H9 (cell line): ENCODE results near the gene SCFD2. TPM values are rescaled to one million over a fixed set of nuclear protein-coding genes. Genes with fewer than 3 reads are reported as not detected.

ENCODE experiments used
- DNase-seq: peaks from one replicate; pipeline ENCODE4 v3.0.0-alpha.2; 2017
- H2AFZ ChIP-seq: one replicate; pipeline ENCODE4 v1.6.1; 2013; ENCODE audit warnings: mild to moderate bottlenecking, low read length, control low read depth, moderate library complexity
- H2AK5ac ChIP-seq: 2 replicates; pipeline ENCODE4 v1.6.1; 2013; ENCODE audit warnings: low read length, control low read depth, mixed read lengths; ENCODE audit not compliant: insufficient read length
- H2BK120ac ChIP-seq: one replicate; pipeline ENCODE4 v1.6.1; 2013; ENCODE audit warnings: low read depth, mild to moderate bottlenecking, low read length, control low read depth, inconsistent platforms; ENCODE audit not compliant: poor library complexity, severe bottlenecking
- H2BK12ac ChIP-seq: 2 replicates; pipeline ENCODE4 v1.6.1; 2013; ENCODE audit warnings: low read length, control low read depth, mixed read lengths, low read depth; ENCODE audit not compliant: insufficient read length
- H2BK15ac ChIP-seq: 2 replicates; pipeline ENCODE4 v1.6.1; 2013; ENCODE audit warnings: low read depth, low read length, control low read depth
- H2BK20ac ChIP-seq: one replicate; pipeline ENCODE4 v1.6.1; 2013; ENCODE audit warnings: low read depth, mild to moderate bottlenecking, low read length, control low read depth, inconsistent platforms; ENCODE audit not compliant: poor library complexity, severe bottlenecking
- H2BK5ac ChIP-seq: 2 replicates; pipeline ENCODE4 v1.6.1; 2013; ENCODE audit warnings: low read length, control low read depth, mixed read lengths; ENCODE audit not compliant: insufficient read length
- H3K14ac ChIP-seq: 2 replicates; pipeline ENCODE4 v1.6.1; 2013; ENCODE audit warnings: low read length, control low read depth; ENCODE audit not compliant: insufficient read depth
- H3K18ac ChIP-seq: 2 replicates; pipeline ENCODE4 v1.6.1; 2013; ENCODE audit warnings: low read depth, mild to moderate bottlenecking, mixed read lengths, low read length, control low read depth; ENCODE audit not compliant: insufficient read length
- H3K23ac ChIP-seq: 2 replicates; pipeline ENCODE4 v1.6.1; 2013; ENCODE audit warnings: low read length, control low read depth, mixed read lengths, low read depth; ENCODE audit not compliant: insufficient read length
- H3K23me2 ChIP-seq: 2 replicates; pipeline ENCODE4 v1.6.1; 2013; ENCODE audit warnings: low read depth, mild to moderate bottlenecking, mixed read lengths, low read length, control low read depth; ENCODE audit not compliant: insufficient read length, poor library complexity, severe bottlenecking
- H3K27ac ChIP-seq: 2 replicates; pipeline ENCODE4 v1.5.1; 2013; ENCODE audit warnings: low read length, control low read depth, mixed read lengths, low read depth; ENCODE audit not compliant: insufficient read length
- H3K27me3 ChIP-seq: 2 replicates; pipeline ENCODE4 v1.6.1; 2013; ENCODE audit warnings: low read length, control low read depth, inconsistent platforms; ENCODE audit not compliant: insufficient read depth
- H3K4ac ChIP-seq: 2 replicates; pipeline ENCODE4 v1.6.1; 2013; ENCODE audit warnings: low read depth, mild to moderate bottlenecking, control low read depth, inconsistent platforms, low read length, moderate library complexity
- H3K4me1 ChIP-seq: 2 replicates; pipeline ENCODE4 v1.6.1; 2013; ENCODE audit warnings: low read length, control low read depth, inconsistent platforms; ENCODE audit not compliant: insufficient read depth
- H3K4me2 ChIP-seq: 2 replicates; pipeline ENCODE4 v1.6.1; 2013; ENCODE audit warnings: low read length, control low read depth, mixed read lengths; ENCODE audit not compliant: insufficient read length, insufficient read depth
- H3K56ac ChIP-seq: 2 replicates; pipeline ENCODE4 v1.6.1; 2013; ENCODE audit warnings: low read depth, mild to moderate bottlenecking, mixed read lengths, low read length, control low read depth; ENCODE audit not compliant: insufficient read length
- H3K79me1 ChIP-seq: 2 replicates; pipeline ENCODE4 v1.6.1; 2013; ENCODE audit warnings: low read depth, mild to moderate bottlenecking, moderate library complexity, low read length, control low read depth, inconsistent platforms; ENCODE audit not compliant: insufficient read depth, poor library complexity, severe bottlenecking
- H3K79me2 ChIP-seq: 2 replicates; pipeline ENCODE4 v1.6.1; 2013; ENCODE audit warnings: low read length, control low read depth, inconsistent platforms; ENCODE audit not compliant: insufficient read depth
- H3K9ac ChIP-seq: 2 replicates; pipeline ENCODE4 v1.6.1; 2013; ENCODE audit warnings: low read length, control low read depth, mixed read lengths; ENCODE audit not compliant: insufficient read length; ENCODE audit errors: extremely low read depth
- H3K9me3 ChIP-seq: one replicate; pipeline ENCODE4 v1.6.1; 2013; ENCODE audit warnings: low read depth, low read length, inconsistent platforms; ENCODE audit not compliant: control insufficient read depth
- H3T11ph ChIP-seq: one replicate; pipeline ENCODE4 v1.6.1; 2013; ENCODE audit warnings: mild to moderate bottlenecking, low read length, control low read depth, inconsistent platforms
- H4K20me1 ChIP-seq: one replicate; pipeline ENCODE4 v1.6.1; 2013; ENCODE audit not compliant: control insufficient read depth, insufficient read length, insufficient read depth
- H4K5ac ChIP-seq: 2 replicates; pipeline ENCODE4 v1.6.1; 2013; ENCODE audit warnings: low read depth, mild to moderate bottlenecking, mixed read lengths, low read length, control low read depth; ENCODE audit not compliant: insufficient read length
- H4K8ac ChIP-seq: replicated peaks from 2 replicates; pipeline ENCODE4 v1.6.1; 2013; ENCODE audit warnings: low read length, control low read depth, mixed read lengths, low read depth; ENCODE audit not compliant: insufficient read length
- H4K91ac ChIP-seq: 2 replicates; pipeline ENCODE4 v1.6.1; 2013; ENCODE audit warnings: low read depth, mild to moderate bottlenecking, moderate library complexity, mixed read lengths, low read length, control low read depth; ENCODE audit not compliant: insufficient read length
- H3K27ac Mint-ChIP-seq, 3 experiments: 2 replicates in 2 of 3; 3 replicates in 1 of 3; pipeline ENCODE4 v1.8.0; 2020 to 2021; ENCODE audit warnings: mixed read lengths in 3 of 3, mild to moderate bottlenecking in 1 of 3, moderate library complexity in 1 of 3
- H3K27me3 Mint-ChIP-seq: 2 replicates; pipeline ENCODE4 v1.8.0; 2021; ENCODE audit warnings: low read depth, mild to moderate bottlenecking, moderate library complexity, mixed read lengths
- H3K36me3 Mint-ChIP-seq, 3 experiments: 2 replicates in 2 of 3; 3 replicates in 1 of 3; pipeline ENCODE4 v1.8.0; 2020 to 2021; ENCODE audit warnings: low read depth in 3 of 3, mixed read lengths in 3 of 3; ENCODE audit not compliant: insufficient read depth in 1 of 3
- H3K4me1 Mint-ChIP-seq, 2 experiments: 2 replicates each; pipeline ENCODE4 v1.8.0; 2020; ENCODE audit warnings: mixed read lengths in 2 of 2
- H3K4me3 Mint-ChIP-seq, 2 experiments: 2 replicates in 1 of 2; 3 replicates in 1 of 2; pipeline ENCODE4 v1.8.0; 2020 to 2021; ENCODE audit warnings: mild to moderate bottlenecking in 2 of 2, mixed read lengths in 2 of 2, moderate library complexity in 1 of 2
- H3K9me3 Mint-ChIP-seq, 2 experiments: 2 replicates in 1 of 2; 3 replicates in 1 of 2; pipeline ENCODE4 v1.8.0; 2020; ENCODE audit warnings: mild to moderate bottlenecking in 2 of 2, mixed read lengths in 2 of 2, moderate library complexity in 1 of 2
- WGBS: extraction: QIAGEN DNeasy Blood & Tissue Kit; methylation state at CpG from one replicate; pipeline ENCODE4 v1.1.7; 2013; ENCODE audit warnings: missing lambda C conversion rate, low lambda C conversion rate, mixed read lengths; ENCODE audit not compliant: insufficient read length; ENCODE audit errors: extremely low coverage; 5-methylcytosine and 5-hydroxymethylcytosine counted together
- total RNA-seq: library from RNA; stranded (reverse); gene quantifications from 2 replicates; pipeline ENCODE4 v1.2.1, GENCODE V29; 2021
- TF ChIP-seq, protein P1 (sequence below): fragments of 200-600 bp; sonication (generic); conservative IDR thresholded peaks from 3 replicates; pipeline ENCODE4 v1.8.0; 2021; ENCODE audit warnings: antibody characterized with exemption, mild to moderate bottlenecking

Gene SCFD2
- total RNA-seq, 1 experiment from 2014 or later: 10.1 TPM

DNA sequence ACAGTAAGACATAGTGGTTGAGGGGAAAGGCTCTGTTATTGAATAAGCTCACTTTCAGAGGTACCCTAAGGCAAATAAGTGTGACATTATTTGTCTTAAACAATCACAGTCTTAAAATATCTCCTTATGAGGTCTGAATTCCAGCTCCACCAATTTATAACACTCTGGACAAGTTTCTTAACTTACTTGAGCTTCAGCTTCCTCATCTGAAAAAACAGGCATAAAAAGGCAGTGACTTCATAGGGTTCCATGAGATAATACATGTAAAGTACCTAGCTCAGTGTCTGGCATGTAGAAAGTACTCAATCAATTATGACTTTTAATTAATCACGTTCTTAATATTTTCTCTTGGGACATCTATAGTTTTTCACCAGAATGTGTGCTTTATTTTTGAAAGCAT lies 301.3 kb downstream of the SCFD2 start:
- Histone ChIP-seq H4K5ac (no peak overlapping the region), H3K23ac (no peak overlapping the region), H3K56ac (no peak overlapping the region), H2AK5ac (no peak overlapping the region), H4K20me1 (no peaks in the 10 kb centered on the region), H2BK15ac (no peak overlapping the region), H4K91ac (no peak overlapping the region), H3T11ph (no peak overlapping the region), H2BK5ac (no peak overlapping the region), H3K9me3 (no peaks in the 10 kb centered on the region), H2BK20ac (no peak overlapping the region), H3K79me1 (no peaks in the 10 kb centered on the region), H3K18ac (no peak overlapping the region), H2AFZ (no peak overlapping the region), H4K8ac (no peak overlapping the region), H3K79me2 (no peaks in the 10 kb centered on the region), H3K4ac (no peak overlapping the region), H3K4me2 (no peak overlapping the region), H3K4me1 (no peaks in the 10 kb centered on the region), H3K14ac (no peak overlapping the region), H3K23me2 (no peaks in the 10 kb centered on the region), H3K27me3 (no peaks in the 10 kb centered on the region), H3K9ac (no peak overlapping the region), H3K27ac (no peak overlapping the region), H2BK120ac (no peak overlapping the region), H2BK12ac (no peak overlapping the region)
- peaks cover 8% of the 10 kb centered on the region in 2 experiments for H3K4me1 Mint-ChIP-seq
- no peak overlapping the region for H3K27ac Mint-ChIP-seq
- H3K36me3 Mint-ChIP-seq: no peaks in the 10 kb centered on the region
- H3K27me3 Mint-ChIP-seq: no peaks in the 10 kb centered on the region
- H3K4me3 Mint-ChIP-seq: no peak overlapping the region
- WGBS: no CpG with 5 or more reads among the region's 1 CpG
- TF ChIP-seq, protein P1, sequence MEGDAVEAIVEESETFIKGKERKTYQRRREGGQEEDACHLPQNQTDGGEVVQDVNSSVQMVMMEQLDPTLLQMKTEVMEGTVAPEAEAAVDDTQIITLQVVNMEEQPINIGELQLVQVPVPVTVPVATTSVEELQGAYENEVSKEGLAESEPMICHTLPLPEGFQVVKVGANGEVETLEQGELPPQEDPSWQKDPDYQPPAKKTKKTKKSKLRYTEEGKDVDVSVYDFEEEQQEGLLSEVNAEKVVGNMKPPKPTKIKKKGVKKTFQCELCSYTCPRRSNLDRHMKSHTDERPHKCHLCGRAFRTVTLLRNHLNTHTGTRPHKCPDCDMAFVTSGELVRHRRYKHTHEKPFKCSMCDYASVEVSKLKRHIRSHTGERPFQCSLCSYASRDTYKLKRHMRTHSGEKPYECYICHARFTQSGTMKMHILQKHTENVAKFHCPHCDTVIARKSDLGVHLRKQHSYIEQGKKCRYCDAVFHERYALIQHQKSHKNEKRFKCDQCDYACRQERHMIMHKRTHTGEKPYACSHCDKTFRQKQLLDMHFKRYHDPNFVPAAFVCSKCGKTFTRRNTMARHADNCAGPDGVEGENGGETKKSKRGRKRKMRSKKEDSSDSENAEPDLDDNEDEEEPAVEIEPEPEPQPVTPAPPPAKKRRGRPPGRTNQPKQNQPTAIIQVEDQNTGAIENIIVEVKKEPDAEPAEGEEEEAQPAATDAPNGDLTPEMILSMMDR: no peak
- DNase-seq: no peak
- H3K9me3 Mint-ChIP-seq: no peaks in the 10 kb centered on the region
